Activated B cell treated with CpG ODN at 0.5 μM for 24 hours (primary cell): ENCODE results near the gene BHLHE23. TPM values are rescaled to one million over a fixed set of nuclear protein-coding genes. Genes with fewer than 3 reads are reported as not detected.

Experiments used
- ATAC-seq: fragments of 200-7000 bp; cut with Tn5 transposase; one replicate; pipeline ENCODE4 v1.10.0; 2021; ENCODE audit warnings: low read depth, mild to moderate bottlenecking, moderate library complexity
- CTCF ChIA-PET: fragments of 350-600 bp; sonication (Branson Sonifier 250); formaldehyde crosslinking; loops from one replicate; lab custom pipeline; 2021; ENCODE audit warnings: antibody characterized with exemption; lab: Charles Lee
- POLR2A ChIA-PET: fragments of 350-600 bp; sonication (Branson Sonifier 250); formaldehyde crosslinking; loops from one replicate; lab custom pipeline; 2021; ENCODE audit warnings: antibody characterized with exemption; lab: Charles Lee
- DNase-seq: peaks from one replicate; pipeline ENCODE4 v3.0.0; 2022
- H3K27ac Mint-ChIP-seq: one replicate; pipeline ENCODE4 v1.8.0; 2020; ENCODE audit warnings: mixed read lengths
- H3K27me3 Mint-ChIP-seq: one replicate; pipeline ENCODE4 v1.8.0; 2021; ENCODE audit warnings: mixed read lengths
- H3K36me3 Mint-ChIP-seq: one replicate; pipeline ENCODE4 v1.8.0; 2021; ENCODE audit warnings: low read depth, mixed read lengths
- H3K4me1 Mint-ChIP-seq: one replicate; pipeline ENCODE4 v1.8.0; 2021; ENCODE audit warnings: mixed read lengths
- H3K4me3 Mint-ChIP-seq: one replicate; pipeline ENCODE4 v1.8.0; 2020; ENCODE audit warnings: mild to moderate bottlenecking, mixed read lengths
- H3K9me3 Mint-ChIP-seq: one replicate; pipeline ENCODE4 v1.8.0; 2020; ENCODE audit warnings: mixed read lengths
- intact Hi-C: fragments of 100-400 bp; cut with micrococcal nuclease; formaldehyde crosslinking; loops from one replicate; pipeline ENCODE4 v1.15.1; 2024
- total RNA-seq: library from RNA; stranded (reverse); gene quantifications from 2 replicates; pipeline ENCODE4 v1.2.3, GENCODE V29; 2022
- TF ChIP-seq, protein P1 (sequence below): fragments of 200-600 bp; IDR thresholded peaks from one replicate; pipeline ENCODE4 v1.8.0; 2022; ENCODE audit warnings: antibody characterized with exemption, mild to moderate bottlenecking

BHLHE23 gene
- total RNA-seq, 1 donor from 2014 or later, result not detected

DNA sequence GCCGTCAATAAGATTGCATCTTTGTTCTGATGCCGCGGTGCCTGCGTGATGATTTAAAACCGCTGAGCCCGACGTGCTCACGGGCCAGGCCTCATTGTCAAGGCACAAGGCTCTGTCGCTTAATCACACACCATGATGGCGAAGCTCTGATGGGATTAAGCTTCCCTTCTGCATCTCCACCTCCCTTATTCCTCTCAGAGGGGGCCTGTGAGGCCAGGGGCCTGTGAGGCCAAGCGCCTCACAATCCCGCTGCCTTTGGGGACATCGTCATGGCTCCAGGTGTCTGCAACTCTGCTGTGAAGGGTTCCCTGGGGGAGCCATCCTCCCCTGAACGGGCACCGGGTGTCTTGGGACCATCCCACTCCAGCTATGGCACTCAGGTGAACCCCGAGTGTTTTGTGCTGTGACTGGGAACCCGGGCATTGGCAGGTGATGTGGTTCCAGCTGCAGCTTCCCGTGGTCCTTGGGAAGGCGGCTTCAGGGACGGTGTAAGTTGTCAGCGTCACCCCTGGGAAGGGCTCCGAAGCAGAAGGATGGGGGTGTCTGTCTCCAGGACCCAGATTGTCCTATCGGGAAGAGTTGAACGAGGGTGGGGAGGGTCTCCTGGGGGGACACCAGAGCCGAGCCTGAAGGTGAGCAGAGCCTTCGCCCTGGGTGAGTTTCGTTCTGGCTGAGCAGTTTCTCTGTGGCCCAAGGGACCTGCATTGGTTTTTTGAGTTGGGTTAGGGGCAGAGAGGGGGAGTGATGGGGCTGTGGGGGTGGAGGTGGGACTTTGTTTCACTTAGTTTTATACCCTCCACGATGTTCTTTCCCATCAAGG, 18.0 kb upstream of the BHLHE23 start:
- no peak overlapping the region for H3K4me3 Mint-ChIP-seq
- peaks cover 4% of the 10 kb centered on the region for H3K9me3 Mint-ChIP-seq
- POLR2A ChIA-PET, result no interaction called here
- no peak for ATAC-seq
- CTCF ChIA-PET, result no interaction called here
- DNase-seq, result no peak
- no peaks in the 10 kb centered on the region for H3K36me3 Mint-ChIP-seq
- intact Hi-C loops, result no loop called here
- H3K27ac Mint-ChIP-seq, result no peak overlapping the region
- no peaks in the 10 kb centered on the region for H3K4me1 Mint-ChIP-seq
- peaks cover 44% of the 10 kb centered on the region for H3K27me3 Mint-ChIP-seq
- TF ChIP-seq, protein P1, sequence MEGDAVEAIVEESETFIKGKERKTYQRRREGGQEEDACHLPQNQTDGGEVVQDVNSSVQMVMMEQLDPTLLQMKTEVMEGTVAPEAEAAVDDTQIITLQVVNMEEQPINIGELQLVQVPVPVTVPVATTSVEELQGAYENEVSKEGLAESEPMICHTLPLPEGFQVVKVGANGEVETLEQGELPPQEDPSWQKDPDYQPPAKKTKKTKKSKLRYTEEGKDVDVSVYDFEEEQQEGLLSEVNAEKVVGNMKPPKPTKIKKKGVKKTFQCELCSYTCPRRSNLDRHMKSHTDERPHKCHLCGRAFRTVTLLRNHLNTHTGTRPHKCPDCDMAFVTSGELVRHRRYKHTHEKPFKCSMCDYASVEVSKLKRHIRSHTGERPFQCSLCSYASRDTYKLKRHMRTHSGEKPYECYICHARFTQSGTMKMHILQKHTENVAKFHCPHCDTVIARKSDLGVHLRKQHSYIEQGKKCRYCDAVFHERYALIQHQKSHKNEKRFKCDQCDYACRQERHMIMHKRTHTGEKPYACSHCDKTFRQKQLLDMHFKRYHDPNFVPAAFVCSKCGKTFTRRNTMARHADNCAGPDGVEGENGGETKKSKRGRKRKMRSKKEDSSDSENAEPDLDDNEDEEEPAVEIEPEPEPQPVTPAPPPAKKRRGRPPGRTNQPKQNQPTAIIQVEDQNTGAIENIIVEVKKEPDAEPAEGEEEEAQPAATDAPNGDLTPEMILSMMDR, result no peak

DNA sequence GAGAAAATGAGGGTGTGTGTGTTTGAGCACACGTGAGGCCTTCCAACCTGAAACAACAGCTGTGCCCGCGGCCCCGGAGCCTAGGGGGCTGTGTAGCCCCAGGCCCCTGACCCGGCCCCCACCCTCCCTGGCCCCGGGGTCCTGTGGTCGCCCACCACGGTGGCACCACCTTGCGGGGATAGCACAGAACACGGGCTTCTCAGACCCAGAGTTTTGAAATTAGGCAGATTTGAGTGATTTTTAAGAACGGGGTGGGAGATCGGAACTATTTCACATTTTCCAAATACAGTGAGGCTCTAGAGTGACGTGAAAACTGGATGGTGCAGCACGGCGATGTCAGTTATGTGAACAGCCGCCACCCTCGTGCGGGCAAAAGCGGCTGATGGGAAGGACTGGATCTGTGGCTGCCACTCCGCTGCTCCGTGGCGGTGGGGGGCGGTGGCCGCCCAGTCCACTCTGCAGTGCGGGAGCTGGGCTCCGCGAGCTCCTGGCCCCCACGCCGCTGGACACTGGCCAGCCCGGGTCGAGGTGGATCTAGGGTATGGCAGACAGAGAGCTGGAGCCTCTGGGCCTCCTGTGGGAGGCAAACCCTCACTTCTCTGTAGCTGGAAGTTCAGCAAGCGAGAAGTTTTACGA, 17.3 kb upstream of the BHLHE23 start:
- no peaks in the 10 kb centered on the region for H3K36me3 Mint-ChIP-seq
- H3K4me1 Mint-ChIP-seq, result no peaks in the 10 kb centered on the region
- H3K4me3 Mint-ChIP-seq, result no peak overlapping the region
- POLR2A ChIA-PET, result no interaction called here
- H3K27ac Mint-ChIP-seq, result no peak overlapping the region
- TF ChIP-seq, protein P1, result no peak
- H3K9me3 Mint-ChIP-seq, result peaks cover 4% of the 10 kb centered on the region
- ATAC-seq (no peak), DNase-seq (no peak)
- intact Hi-C loops, result no loop called here
- peaks cover 45% of the 10 kb centered on the region for H3K27me3 Mint-ChIP-seq
- CTCF ChIA-PET, result no interaction called here

DNA sequence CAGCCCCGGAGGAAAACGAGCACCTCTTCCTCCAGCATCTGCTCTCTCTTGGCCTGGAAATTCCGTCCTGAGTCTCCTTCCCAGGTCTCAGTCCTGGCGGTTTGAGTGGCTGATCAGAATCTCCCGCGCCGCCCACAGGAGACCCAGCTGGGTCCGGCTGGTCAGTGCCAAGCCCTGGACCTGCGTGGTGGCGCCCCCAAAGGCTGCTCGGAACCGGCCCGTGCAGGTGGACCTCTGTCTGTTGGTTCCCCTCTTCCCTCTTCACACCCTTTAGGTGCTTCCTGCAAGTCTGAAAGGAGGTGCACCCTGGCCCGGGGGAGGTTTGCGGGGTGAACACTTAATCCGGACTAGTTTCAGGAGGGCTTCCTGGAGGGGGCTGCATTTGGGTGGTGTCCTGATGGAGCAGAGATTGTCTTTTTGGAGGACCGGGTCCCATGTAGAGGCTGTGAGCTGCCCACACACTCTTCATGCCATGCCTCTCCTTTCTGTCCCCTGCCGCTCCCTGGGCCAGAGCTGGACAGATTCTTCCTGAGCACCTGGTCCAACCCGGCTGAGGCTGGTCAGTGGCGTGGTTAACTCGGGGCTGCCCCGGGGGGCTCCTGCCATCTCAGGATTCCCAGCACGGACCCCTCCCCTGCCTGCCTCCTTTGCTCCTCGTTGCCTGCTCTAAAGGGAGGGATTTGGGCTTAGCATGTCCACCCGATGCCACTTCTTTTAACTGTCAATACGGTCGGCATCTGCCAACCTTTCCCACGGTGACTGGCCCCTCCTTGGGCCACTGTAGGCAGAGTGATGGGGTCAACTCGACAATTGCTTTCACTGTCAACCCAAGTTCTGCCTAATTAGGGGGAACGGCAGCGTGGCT, 16.5 kb upstream of the BHLHE23 start:
- intact Hi-C loops, result no loop called here

DNA sequence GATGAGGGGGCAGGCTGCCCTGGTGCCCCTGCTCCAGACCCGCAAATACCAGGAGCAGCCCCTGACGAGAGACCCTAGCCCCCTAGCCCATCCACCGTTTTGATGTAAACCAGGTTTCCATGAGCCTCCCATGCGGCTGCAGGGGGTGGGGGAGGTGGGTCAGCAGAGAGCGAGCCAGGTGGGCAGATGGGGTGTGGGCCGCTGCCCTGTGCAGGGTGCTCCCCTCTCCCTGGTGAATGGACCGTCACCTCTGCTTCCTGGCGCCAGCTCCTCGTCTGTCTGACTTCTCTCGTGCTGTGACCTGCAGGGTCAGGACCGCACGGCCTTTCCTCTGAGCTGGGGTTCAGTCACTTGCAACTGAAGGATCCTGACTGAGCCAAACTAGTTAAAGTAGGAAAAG, 15.7 kb upstream of the BHLHE23 start:
- no peaks in the 10 kb centered on the region for H3K36me3 Mint-ChIP-seq
- no peaks in the 10 kb centered on the region for H3K4me1 Mint-ChIP-seq
- intact Hi-C loops, result no loop called here
- DNase-seq (no peak), ATAC-seq (no peak)
- peaks cover 42% of the 10 kb centered on the region for H3K27me3 Mint-ChIP-seq
- ChIA-PET CTCF (no interaction called here), POLR2A (no interaction called here)
- no peak overlapping the region for H3K27ac Mint-ChIP-seq
- TF ChIP-seq, protein P1, result no peak
- H3K9me3 Mint-ChIP-seq, result peaks cover 4% of the 10 kb centered on the region
- H3K4me3 Mint-ChIP-seq, result no peak overlapping the region

More for the DNA sequence above, 16.5 kb upstream of the BHLHE23 start:
- H3K27me3 Mint-ChIP-seq, result peaks cover 47% of the 10 kb centered on the region
- no peak overlapping the region for H3K27ac Mint-ChIP-seq
- H3K9me3 Mint-ChIP-seq, result peaks cover 4% of the 10 kb centered on the region
- TF ChIP-seq, protein P1, result no peak
- ChIA-PET POLR2A (no interaction called here), CTCF (no interaction called here)
- ATAC-seq, result no peak
- DNase-seq, result no peak
- no peak overlapping the region for H3K4me3 Mint-ChIP-seq
- H3K4me1 Mint-ChIP-seq, result no peaks in the 10 kb centered on the region
- no peaks in the 10 kb centered on the region for H3K36me3 Mint-ChIP-seq
